Keratinocyte (primary cell): Measurements from ENCODE around the gene SUSD4.

Experiments used
- CTCF ChIP-seq, 3 experiments: IDR thresholded peaks in 1 of 3; conservative IDR thresholded peaks in 1 of 3; optimal IDR thresholded peaks in 1 of 3; 2 replicates in 2 of 3; 3 replicates in 1 of 3; pipeline versions ENCODE3 to v1.5.1; 2011; ENCODE audit warnings: low read length in 3 of 3, mild to moderate bottlenecking in 3 of 3, moderate library complexity in 2 of 3, control low read depth in 1 of 3, inconsistent platforms in 1 of 3; ENCODE audit not compliant: insufficient read depth in 2 of 3; ENCODE audit errors: extremely low read depth in 1 of 3
- EZH2 ChIP-seq: IDR thresholded peaks from one replicate; pipeline ENCODE4 v1.6.1; 2012; ENCODE audit warnings: inconsistent platforms, mild to moderate bottlenecking, low read length, moderate library complexity

- TF ChIP-seq CTCF (optimal IDR thresholded peaks at IDR 0.05 in 1 of 3, IDR thresholded peaks at IDR 0.05 in 1 of 3, conservative IDR thresholded peaks at IDR 0.05 in 1 of 3; ENCODE audit: extremely low read depth in 1 of 3, insufficient read depth in 2 of 3, low read length in 3 of 3) (no peak), EZH2 (no peak)
These were observed 41.1 kb downstream of the SUSD4 start for GRCh38 chr1:223322868-223323267.
